ENCODE measurements around the gene ARMC6.
A peak's percentile ranks its signal among the peaks of the same experiment; 100 is the strongest.

ARMC6 gene

DNA sequence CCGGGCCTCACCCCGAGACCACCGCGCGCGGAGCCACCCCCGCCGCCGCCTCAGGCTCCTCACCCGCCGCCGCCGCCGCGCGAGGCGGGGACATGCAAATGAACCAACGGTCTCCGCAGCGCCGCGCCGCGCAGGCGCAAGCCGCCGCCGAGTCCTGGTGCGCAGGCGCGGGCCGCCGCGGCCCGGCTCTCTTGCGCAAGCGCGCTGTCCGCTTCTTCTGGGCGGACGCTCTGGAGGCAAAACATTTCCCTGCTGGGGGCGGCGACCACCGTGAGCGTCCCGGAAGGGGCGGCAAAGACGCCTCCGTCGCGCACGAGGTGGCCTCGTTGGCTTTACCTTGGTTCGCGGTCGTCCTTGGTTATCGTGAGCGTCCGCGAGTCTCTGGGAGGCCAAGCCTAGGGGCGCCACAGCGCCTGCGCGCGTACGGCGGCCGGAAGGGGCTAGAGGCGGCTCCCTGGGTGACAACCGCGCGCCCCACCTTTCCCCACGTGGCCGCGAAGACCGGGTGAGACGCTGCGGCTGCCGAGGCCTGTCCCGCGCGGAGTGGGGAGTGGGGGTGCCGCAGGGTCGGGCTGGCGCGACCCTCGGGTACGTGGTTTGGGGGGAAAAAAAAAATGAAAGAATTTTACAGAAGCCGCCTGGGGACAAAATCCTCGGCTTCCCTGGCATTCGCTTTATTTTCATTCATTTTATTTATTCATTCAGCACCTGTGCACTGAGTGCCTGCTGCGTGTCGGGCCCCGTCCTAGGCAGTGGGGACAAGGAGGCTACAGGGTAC, at the start of gene ARMC6, which contains the start of gene SUGP2:
Gene ARMC6 (plus strand): TSS at position 178 of the 778 bp plus-strand sequence. CDS start 607 bp downstream, outside the sequence.
Gene SUGP2 (minus strand): TSS at position 92 of the 778 bp plus-strand sequence. CDS start 2,446 bp downstream, outside the sequence.
- DNase-seq: peak; percentile 92
- Histone ChIP-seq H3K27me3 (replicated peaks; ENCODE audit: insufficient read depth, low read length) (no peaks in the 10 kb centered on the region), H3K27ac (ENCODE audit: low read length) (peak within 1 kb of the TSS; percentile 89), H3K9me3 (replicated peaks; ENCODE audit: insufficient read depth, low read length) (no peaks in the 10 kb centered on the region), H2AFZ (ENCODE audit: low read length) (peak within 1 kb of the TSS; percentile 78), H3K9me2 (replicated peaks; ENCODE audit: insufficient read depth, low read length) (no peaks in the 10 kb centered on the region), H3K4me3 (ENCODE audit: low read length) (peak within 1 kb of the TSS; percentile 70), H3K9ac (ENCODE audit: low read length) (peak within 1 kb of the TSS; percentile 95), H3K79me2 (ENCODE audit: low read length) (peaks cover 88% of the 10 kb centered on the region), H3K4me1 (ENCODE audit: low read length) (peaks cover 3% of the 10 kb centered on the region; the same call in 1 of the 2 replicates), H3K36me3 (replicated peaks; ENCODE audit: insufficient read depth, low read length) (0 out of 2 replicates have a peak, but pooled peaks cover 5% of the 10 kb centered on the region), H3K4me2 (ENCODE audit: low read depth, low read length) (peak within 1 kb of the TSS; percentile 94), H4K20me1 (ENCODE audit: insufficient read depth, low read length) (no peaks in the 10 kb centered on the region), H3F3A (ENCODE audit: insufficient read depth, low read length) (peaks cover 6% of the 10 kb centered on the region; the same call in 1 of the 2 replicates)
- TF ChIP-seq EZH2 (optimal IDR thresholded peaks at IDR 0.05; ENCODE audit: low read depth, low read length) (no peak), EZH2phosphoT487 (IDR thresholded peaks at IDR 0.05; ENCODE audit: low read length) (no peak)
- TF ChIP-seq, protein P1, sequence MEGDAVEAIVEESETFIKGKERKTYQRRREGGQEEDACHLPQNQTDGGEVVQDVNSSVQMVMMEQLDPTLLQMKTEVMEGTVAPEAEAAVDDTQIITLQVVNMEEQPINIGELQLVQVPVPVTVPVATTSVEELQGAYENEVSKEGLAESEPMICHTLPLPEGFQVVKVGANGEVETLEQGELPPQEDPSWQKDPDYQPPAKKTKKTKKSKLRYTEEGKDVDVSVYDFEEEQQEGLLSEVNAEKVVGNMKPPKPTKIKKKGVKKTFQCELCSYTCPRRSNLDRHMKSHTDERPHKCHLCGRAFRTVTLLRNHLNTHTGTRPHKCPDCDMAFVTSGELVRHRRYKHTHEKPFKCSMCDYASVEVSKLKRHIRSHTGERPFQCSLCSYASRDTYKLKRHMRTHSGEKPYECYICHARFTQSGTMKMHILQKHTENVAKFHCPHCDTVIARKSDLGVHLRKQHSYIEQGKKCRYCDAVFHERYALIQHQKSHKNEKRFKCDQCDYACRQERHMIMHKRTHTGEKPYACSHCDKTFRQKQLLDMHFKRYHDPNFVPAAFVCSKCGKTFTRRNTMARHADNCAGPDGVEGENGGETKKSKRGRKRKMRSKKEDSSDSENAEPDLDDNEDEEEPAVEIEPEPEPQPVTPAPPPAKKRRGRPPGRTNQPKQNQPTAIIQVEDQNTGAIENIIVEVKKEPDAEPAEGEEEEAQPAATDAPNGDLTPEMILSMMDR (IDR thresholded peaks at IDR 0.05; ENCODE audit: low read length): no peak

DNA sequence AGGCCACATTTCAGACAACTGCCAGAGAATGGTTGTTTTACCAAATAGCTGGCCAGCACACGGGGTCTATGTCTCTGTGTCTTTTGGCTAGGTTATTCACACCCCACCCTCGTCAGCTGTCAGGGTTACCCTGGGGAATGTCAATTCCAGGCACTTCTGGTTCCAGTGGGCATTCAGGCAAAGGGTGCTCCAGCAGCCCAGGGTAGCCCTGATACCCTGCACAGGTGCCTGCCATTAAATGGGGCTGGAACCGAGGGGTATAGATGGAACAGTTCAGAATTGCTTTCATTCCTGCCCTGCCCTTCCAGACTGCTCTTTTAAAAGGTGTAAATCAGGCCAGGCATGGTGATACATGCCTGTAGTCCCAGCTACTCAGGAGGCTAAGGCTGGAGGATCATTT, 49.2 kb upstream of the ARMC6 start:
- H3F3A ChIP-seq (ENCODE audit: insufficient read depth, low read length): no peaks in the 10 kb centered on the region
- no peak for DNase-seq
- H3K9ac ChIP-seq (ENCODE audit: low read length): no peak overlapping the region
- H2AFZ ChIP-seq (ENCODE audit: low read length): no peak overlapping the region
- H3K36me3 ChIP-seq (replicated peaks; ENCODE audit: insufficient read depth, low read length): no peaks in the 10 kb centered on the region
- no peaks in the 10 kb centered on the region for H3K27me3 ChIP-seq (replicated peaks; ENCODE audit: insufficient read depth, low read length)
- H4K20me1 ChIP-seq (ENCODE audit: insufficient read depth, low read length): no peaks in the 10 kb centered on the region
- H3K9me3 ChIP-seq (replicated peaks; ENCODE audit: insufficient read depth, low read length): no peaks in the 10 kb centered on the region
- peaks cover 4% of the 10 kb centered on the region; the same call in 1 of the 2 replicates for H3K4me1 ChIP-seq (ENCODE audit: low read length)
- H3K27ac ChIP-seq (ENCODE audit: low read length): no peak overlapping the region
- no peak for TF ChIP-seq EZH2 (optimal IDR thresholded peaks at IDR 0.05; ENCODE audit: low read depth, low read length)
- TF ChIP-seq, protein P1 (IDR thresholded peaks at IDR 0.05; ENCODE audit: low read length): no peak
- no peak for TF ChIP-seq EZH2phosphoT487 (IDR thresholded peaks at IDR 0.05; ENCODE audit: low read length)
- no peaks in the 10 kb centered on the region for H3K9me2 ChIP-seq (replicated peaks; ENCODE audit: insufficient read depth, low read length)
- no peaks in the 10 kb centered on the region for H3K79me2 ChIP-seq (ENCODE audit: low read length)
- no peak overlapping the region for H3K4me2 ChIP-seq (ENCODE audit: low read depth, low read length)
- no peak overlapping the region for H3K4me3 ChIP-seq (ENCODE audit: low read length)

DNA sequence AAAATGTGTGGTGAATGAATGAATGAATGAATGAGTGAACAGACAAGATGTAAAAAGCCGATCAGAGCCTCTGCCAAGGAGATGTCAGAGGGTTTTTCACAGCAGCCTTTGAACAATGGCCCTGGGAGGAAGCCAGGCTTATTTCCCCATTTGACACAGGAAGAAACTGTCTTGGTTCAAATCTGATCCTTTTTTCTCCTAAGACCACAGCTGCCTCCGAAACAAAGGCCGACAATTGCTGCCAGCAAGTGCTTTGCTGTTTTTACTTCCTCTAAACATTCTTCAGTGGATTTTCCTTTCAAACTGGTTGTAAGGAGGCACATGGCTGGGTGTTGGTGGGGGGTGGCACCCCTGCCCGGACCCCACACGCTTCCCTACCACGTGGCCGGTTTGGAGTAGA, 48.1 kb upstream of the ARMC6 start:
- Histone ChIP-seq H3K9ac (ENCODE audit: low read length) (no peak overlapping the region), H3K79me2 (ENCODE audit: low read length) (no peaks in the 10 kb centered on the region), H3F3A (ENCODE audit: insufficient read depth, low read length) (no peaks in the 10 kb centered on the region), H3K9me2 (replicated peaks; ENCODE audit: insufficient read depth, low read length) (no peaks in the 10 kb centered on the region), H3K4me3 (ENCODE audit: low read length) (no peak overlapping the region), H3K4me1 (ENCODE audit: low read length) (peaks cover 4% of the 10 kb centered on the region; the same call in 1 of the 2 replicates), H4K20me1 (ENCODE audit: insufficient read depth, low read length) (no peaks in the 10 kb centered on the region), H3K27me3 (replicated peaks; ENCODE audit: insufficient read depth, low read length) (no peaks in the 10 kb centered on the region), H2AFZ (ENCODE audit: low read length) (no peak overlapping the region), H3K36me3 (replicated peaks; ENCODE audit: insufficient read depth, low read length) (no peaks in the 10 kb centered on the region), H3K27ac (ENCODE audit: low read length) (no peak overlapping the region), H3K4me2 (ENCODE audit: low read depth, low read length) (no peak overlapping the region), H3K9me3 (replicated peaks; ENCODE audit: insufficient read depth, low read length) (no peaks in the 10 kb centered on the region)
- no peak for TF ChIP-seq EZH2phosphoT487 (IDR thresholded peaks at IDR 0.05; ENCODE audit: low read length)
- no peak for TF ChIP-seq EZH2 (optimal IDR thresholded peaks at IDR 0.05; ENCODE audit: low read depth, low read length)
- TF ChIP-seq, protein P1 (IDR thresholded peaks at IDR 0.05; ENCODE audit: low read length): no peak
- no peak for DNase-seq

Measured in MM.1S (cell line).